ENCODE measurements around the gene ITIH4. TPM values are rescaled to one million over a fixed set of nuclear protein-coding genes. Genes with fewer than 3 reads are reported as not detected.

ITIH4 gene
- total and polyA plus RNA-seq, 2 of the 13 experiments (the other 11 are each of a cell fraction or from before 2014, with no cell fraction given), result 2.7 to 5.3 TPM

DNA sequence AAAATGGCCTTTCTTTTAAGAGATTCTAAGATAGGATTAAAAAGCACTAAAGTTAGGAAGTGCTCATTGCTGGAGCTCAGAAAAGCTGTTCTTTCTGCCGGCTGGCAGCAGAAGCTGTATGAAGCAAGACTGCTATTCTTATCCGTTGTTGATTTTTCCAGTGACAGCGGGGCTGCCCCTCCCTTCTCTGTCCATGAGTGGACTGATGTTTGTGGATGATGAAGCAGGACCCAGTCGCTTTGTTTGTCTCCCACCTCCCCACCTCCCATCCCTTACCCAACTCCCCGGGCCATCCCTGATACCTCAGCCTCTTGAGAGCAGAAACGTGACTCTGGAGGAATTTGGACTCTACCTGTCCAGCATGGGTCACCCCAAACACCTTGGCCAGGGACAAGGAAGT, 14.7 kb upstream of the ITIH4 start (continued):
- TF ChIP-seq ZNF839 (CRISPR knock-in tag; IDR thresholded peaks at IDR 0.05; ENCODE audit: borderline replicate concordance), result no peak
- TF ChIP-seq, protein P1, sequence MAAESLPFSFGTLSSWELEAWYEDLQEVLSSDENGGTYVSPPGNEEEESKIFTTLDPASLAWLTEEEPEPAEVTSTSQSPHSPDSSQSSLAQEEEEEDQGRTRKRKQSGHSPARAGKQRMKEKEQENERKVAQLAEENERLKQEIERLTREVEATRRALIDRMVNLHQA (CRISPR knock-in tag; IDR thresholded peaks at IDR 0.05), result no peak
- TF ChIP-seq, protein P2, sequence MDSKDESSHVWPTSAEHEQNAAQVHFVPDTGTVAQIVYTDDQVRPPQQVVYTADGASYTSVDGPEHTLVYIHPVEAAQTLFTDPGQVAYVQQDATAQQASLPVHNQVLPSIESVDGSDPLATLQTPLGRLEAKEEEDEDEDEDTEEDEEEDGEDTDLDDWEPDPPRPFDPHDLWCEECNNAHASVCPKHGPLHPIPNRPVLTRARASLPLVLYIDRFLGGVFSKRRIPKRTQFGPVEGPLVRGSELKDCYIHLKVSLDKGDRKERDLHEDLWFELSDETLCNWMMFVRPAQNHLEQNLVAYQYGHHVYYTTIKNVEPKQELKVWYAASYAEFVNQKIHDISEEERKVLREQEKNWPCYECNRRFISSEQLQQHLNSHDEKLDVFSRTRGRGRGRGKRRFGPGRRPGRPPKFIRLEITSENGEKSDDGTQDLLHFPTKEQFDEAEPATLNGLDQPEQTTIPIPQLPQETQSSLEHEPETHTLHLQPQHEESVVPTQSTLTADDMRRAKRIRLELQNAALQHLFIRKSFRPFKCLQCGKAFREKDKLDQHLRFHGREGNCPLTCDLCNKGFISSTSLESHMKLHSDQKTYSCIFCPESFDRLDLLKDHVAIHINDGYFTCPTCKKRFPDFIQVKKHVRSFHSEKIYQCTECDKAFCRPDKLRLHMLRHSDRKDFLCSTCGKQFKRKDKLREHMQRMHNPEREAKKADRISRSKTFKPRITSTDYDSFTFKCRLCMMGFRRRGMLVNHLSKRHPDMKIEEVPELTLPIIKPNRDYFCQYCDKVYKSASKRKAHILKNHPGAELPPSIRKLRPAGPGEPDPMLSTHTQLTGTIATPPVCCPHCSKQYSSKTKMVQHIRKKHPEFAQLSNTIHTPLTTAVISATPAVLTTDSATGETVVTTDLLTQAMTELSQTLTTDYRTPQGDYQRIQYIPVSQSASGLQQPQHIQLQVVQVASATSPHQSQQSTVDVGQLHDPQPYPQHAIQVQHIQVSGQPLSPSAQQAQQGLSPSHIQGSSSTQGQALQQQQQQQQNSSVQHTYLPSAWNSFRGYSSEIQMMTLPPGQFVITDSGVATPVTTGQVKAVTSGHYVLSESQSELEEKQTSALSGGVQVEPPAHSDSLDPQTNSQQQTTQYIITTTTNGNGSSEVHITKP (CRISPR knock-in tag; IDR thresholded peaks at IDR 0.05; ENCODE audit: low read depth), result no peak
- no peak for TF ChIP-seq CREB1 (IDR thresholded peaks at IDR 0.05)
- TF ChIP-seq CREB1 (CRISPR knock-in tag; IDR thresholded peaks at IDR 0.05), result no peak
- TF ChIP-seq ARID3A (IDR thresholded peaks at IDR 0.05; ENCODE audit: low read depth, low read length), result no peak
- TF ChIP-seq SIN3B (IDR thresholded peaks at IDR 0.05; ENCODE audit: low read length), result no peak
- TF ChIP-seq CHCHD3 (CRISPR knock-in tag; IDR thresholded peaks at IDR 0.05), result no peak
- TF ChIP-seq ELF4 (CRISPR knock-in tag; IDR thresholded peaks at IDR 0.05; ENCODE audit: borderline replicate concordance), result no peak
- TF ChIP-seq ZNF383 (CRISPR knock-in tag; IDR thresholded peaks at IDR 0.05; ENCODE audit: borderline replicate concordance), result no peak
- TF ChIP-seq RFXAP (CRISPR knock-in tag; IDR thresholded peaks at IDR 0.05; ENCODE audit: borderline replicate concordance), result no peak
- TF ChIP-seq, protein P3, sequence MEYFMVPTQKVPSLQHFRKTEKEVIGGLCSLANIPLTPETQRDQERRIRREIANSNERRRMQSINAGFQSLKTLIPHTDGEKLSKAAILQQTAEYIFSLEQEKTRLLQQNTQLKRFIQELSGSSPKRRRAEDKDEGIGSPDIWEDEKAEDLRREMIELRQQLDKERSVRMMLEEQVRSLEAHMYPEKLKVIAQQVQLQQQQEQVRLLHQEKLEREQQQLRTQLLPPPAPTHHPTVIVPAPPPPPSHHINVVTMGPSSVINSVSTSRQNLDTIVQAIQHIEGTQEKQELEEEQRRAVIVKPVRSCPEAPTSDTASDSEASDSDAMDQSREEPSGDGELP (IDR thresholded peaks at IDR 0.05; ENCODE audit: borderline replicate concordance, low read depth), result peak; percentile 38; the same call in 1 of the 2 replicates
- no peak for TF ChIP-seq ZNF205 (CRISPR knock-in tag; IDR thresholded peaks at IDR 0.05)
- TF ChIP-seq POLR2AphosphoS5 (IDR thresholded peaks at IDR 0.05; ENCODE audit: low read depth, low read length), result no peak
- TF ChIP-seq ZNF563 (CRISPR knock-in tag; IDR thresholded peaks at IDR 0.05), result no peak
- TF ChIP-seq, protein P4, sequence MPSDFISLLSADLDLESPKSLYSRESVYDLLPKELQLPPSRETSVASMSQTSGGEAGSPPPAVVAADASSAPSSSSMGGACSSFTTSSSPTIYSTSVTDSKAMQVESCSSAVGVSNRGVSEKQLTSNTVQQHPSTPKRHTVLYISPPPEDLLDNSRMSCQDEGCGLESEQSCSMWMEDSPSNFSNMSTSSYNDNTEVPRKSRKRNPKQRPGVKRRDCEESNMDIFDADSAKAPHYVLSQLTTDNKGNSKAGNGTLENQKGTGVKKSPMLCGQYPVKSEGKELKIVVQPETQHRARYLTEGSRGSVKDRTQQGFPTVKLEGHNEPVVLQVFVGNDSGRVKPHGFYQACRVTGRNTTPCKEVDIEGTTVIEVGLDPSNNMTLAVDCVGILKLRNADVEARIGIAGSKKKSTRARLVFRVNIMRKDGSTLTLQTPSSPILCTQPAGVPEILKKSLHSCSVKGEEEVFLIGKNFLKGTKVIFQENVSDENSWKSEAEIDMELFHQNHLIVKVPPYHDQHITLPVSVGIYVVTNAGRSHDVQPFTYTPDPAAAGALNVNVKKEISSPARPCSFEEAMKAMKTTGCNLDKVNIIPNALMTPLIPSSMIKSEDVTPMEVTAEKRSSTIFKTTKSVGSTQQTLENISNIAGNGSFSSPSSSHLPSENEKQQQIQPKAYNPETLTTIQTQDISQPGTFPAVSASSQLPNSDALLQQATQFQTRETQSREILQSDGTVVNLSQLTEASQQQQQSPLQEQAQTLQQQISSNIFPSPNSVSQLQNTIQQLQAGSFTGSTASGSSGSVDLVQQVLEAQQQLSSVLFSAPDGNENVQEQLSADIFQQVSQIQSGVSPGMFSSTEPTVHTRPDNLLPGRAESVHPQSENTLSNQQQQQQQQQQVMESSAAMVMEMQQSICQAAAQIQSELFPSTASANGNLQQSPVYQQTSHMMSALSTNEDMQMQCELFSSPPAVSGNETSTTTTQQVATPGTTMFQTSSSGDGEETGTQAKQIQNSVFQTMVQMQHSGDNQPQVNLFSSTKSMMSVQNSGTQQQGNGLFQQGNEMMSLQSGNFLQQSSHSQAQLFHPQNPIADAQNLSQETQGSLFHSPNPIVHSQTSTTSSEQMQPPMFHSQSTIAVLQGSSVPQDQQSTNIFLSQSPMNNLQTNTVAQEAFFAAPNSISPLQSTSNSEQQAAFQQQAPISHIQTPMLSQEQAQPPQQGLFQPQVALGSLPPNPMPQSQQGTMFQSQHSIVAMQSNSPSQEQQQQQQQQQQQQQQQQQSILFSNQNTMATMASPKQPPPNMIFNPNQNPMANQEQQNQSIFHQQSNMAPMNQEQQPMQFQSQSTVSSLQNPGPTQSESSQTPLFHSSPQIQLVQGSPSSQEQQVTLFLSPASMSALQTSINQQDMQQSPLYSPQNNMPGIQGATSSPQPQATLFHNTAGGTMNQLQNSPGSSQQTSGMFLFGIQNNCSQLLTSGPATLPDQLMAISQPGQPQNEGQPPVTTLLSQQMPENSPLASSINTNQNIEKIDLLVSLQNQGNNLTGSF (CRISPR knock-in tag; IDR thresholded peaks at IDR 0.05), result no peak
- TF ChIP-seq ZNF510 (CRISPR knock-in tag; IDR thresholded peaks at IDR 0.05; ENCODE audit: low read depth), result no peak

All from HepG2 (cell line).